K562 (cell line): ENCODE measurements around the gene GLRX2. TPM values are rescaled to one million over a fixed set of nuclear protein-coding genes. Genes with fewer than 3 reads are reported as not detected.

ENCODE experiments used
- CBFB ChIP-seq: sonication (generic); formaldehyde crosslinking; IDR thresholded peaks from 2 replicates; pipeline ENCODE4 v1.4.0; 2020; ENCODE audit warnings: mild to moderate bottlenecking, missing genetic modification reagents
- GTF2F1 ChIP-seq: IDR thresholded peaks from 2 replicates; pipeline ENCODE4 v1.6.1; 2011; ENCODE audit warnings: low read depth, low read length, improper control_type of control experiment
- L3MBTL2 ChIP-seq: fragments of 450-650 bp; IDR thresholded peaks from 2 replicates; pipeline ENCODE4 v1.6.1; 2016; ENCODE audit warnings: mild to moderate bottlenecking, moderate library complexity
- LCOR ChIP-seq: sonication (generic); formaldehyde crosslinking; IDR thresholded peaks from 2 replicates; pipeline ENCODE4 v1.8.0; 2022; ENCODE audit warnings: mild to moderate bottlenecking, missing genetic modification reagents
- MAFG ChIP-seq: fragments of 450-650 bp; conservative IDR thresholded peaks from 2 replicates; pipeline ENCODE4 v1.6.1; 2016; ENCODE audit warnings: missing genetic modification characterization, missing compliant biosample characterization
- SETDB1 ChIP-seq: IDR thresholded peaks from one replicate; pipeline ENCODE4 v1.6.1; 2012; ENCODE audit warnings: low read length, control low read depth, inconsistent platforms
- SMARCA4 ChIP-seq: fragments of 450-650 bp; IDR thresholded peaks from 2 replicates; pipeline ENCODE4 v1.6.1; 2016
- TRIM24 ChIP-seq, 2 experiments: fragments of 450-650 bp; IDR thresholded peaks; 2 replicates each; pipeline ENCODE4 v1.6.1; 2016
- YY1 ChIP-seq, 3 experiments: IDR thresholded peaks; 2 replicates each; pipeline ENCODE4 v1.6.1; 2011; ENCODE audit warnings: low read length in 2 of 3, mild to moderate bottlenecking in 2 of 3, moderate library complexity in 2 of 3, borderline replicate concordance in 1 of 3, control low read depth in 1 of 3, low read depth in 1 of 3; ENCODE audit not compliant: insufficient read depth in 3 of 3, insufficient replicate concordance in 2 of 3, control insufficient read depth in 1 of 3, insufficient read length in 1 of 3; ENCODE audit errors: extremely low read depth in 1 of 3
- ZNF212 ChIP-seq: fragments of 450-650 bp; formaldehyde crosslinking; IDR thresholded peaks from 2 replicates; pipeline ENCODE4 v1.4.0; 2020; ENCODE audit warnings: mild to moderate bottlenecking
- polyA plus RNA-seq, 8 experiments: library from polyadenylated mRNA; depleted of rRNA in 4 of 8; stranded (reverse) in 5 of 8; unstranded in 3 of 8; fragments of >200 nt; fragmentation: Nextera tagmentation in 2 of 8; fragmentation: Illumina TruSeq in 1 of 8; extraction: Ambion mirVana in 2 of 8; extraction: Trizol in 1 of 8; gene quantifications; 2 replicates each; pipeline versions ENCODE4 v1.2.1 to v1.2.3, GENCODE V29; 2011 to 2014; ENCODE audit warnings: inconsistent platforms in 1 of 8, missing spikeins in 1 of 8
- total RNA-seq, 7 experiments: library from RNA; depleted of rRNA in 6 of 7; stranded (reverse); fragments of >200 nt in 6 of 7; fragmentation: Illumina TruSeq in 2 of 7; extraction: Trizol in 2 of 7; gene quantifications; 2 replicates each; pipeline versions ENCODE4 v1.2.1 to v1.2.3, GENCODE V29; 2011 to 2021; ENCODE audit warnings: low replicate concordance in 1 of 7
- TF ChIP-seq, protein P1 (sequence below): fragments of 200-800 bp; sonication (Bioruptor generic); IDR thresholded peaks from 2 replicates; pipeline ENCODE4 v1.6.1; 2017; ENCODE audit warnings: missing genetic modification characterization, missing compliant biosample characterization
- TF ChIP-seq, protein P2 (sequence below), 2 experiments: fragments of 450-650 bp; conservative IDR thresholded peaks; 2 replicates each; pipeline ENCODE4 v1.6.1; 2017; ENCODE audit warnings: mild to moderate bottlenecking in 2 of 2, moderate library complexity in 2 of 2
- TF ChIP-seq, protein P3 (sequence below): sonication (generic); formaldehyde crosslinking; IDR thresholded peaks from 2 replicates; pipeline ENCODE4 v1.8.1; 2023; ENCODE audit warnings: mild to moderate bottlenecking, missing genetic modification reagents
- TF ChIP-seq, protein P4 (sequence below): fragments of 450-650 bp; IDR thresholded peaks from 2 replicates; pipeline ENCODE4 v1.7.1; 2018; ENCODE audit warnings: mild to moderate bottlenecking, low read depth; ENCODE audit not compliant: partially characterized antibody
- TF ChIP-seq, protein P5 (sequence below), 3 experiments: IDR thresholded peaks in 2 of 3; conservative IDR thresholded peaks in 1 of 3; 2 replicates each; pipeline ENCODE4 v1.5.1; 2011 to 2012; ENCODE audit warnings: low read length in 3 of 3, mild to moderate bottlenecking in 3 of 3, control low read depth in 2 of 3, improper control_type of control experiment in 1 of 3, inconsistent platforms in 1 of 3, low read depth in 1 of 3, mixed read lengths in 1 of 3, moderate library complexity in 1 of 3; ENCODE audit not compliant: insufficient read depth in 2 of 3

GLRX2 gene
- total and polyA plus RNA-seq, 9 of the 15 experiments (the other 6 are each of a cell fraction or from before 2014, with no cell fraction given), result 13.3 to 82.6 (median 55.1) TPM

DNA sequence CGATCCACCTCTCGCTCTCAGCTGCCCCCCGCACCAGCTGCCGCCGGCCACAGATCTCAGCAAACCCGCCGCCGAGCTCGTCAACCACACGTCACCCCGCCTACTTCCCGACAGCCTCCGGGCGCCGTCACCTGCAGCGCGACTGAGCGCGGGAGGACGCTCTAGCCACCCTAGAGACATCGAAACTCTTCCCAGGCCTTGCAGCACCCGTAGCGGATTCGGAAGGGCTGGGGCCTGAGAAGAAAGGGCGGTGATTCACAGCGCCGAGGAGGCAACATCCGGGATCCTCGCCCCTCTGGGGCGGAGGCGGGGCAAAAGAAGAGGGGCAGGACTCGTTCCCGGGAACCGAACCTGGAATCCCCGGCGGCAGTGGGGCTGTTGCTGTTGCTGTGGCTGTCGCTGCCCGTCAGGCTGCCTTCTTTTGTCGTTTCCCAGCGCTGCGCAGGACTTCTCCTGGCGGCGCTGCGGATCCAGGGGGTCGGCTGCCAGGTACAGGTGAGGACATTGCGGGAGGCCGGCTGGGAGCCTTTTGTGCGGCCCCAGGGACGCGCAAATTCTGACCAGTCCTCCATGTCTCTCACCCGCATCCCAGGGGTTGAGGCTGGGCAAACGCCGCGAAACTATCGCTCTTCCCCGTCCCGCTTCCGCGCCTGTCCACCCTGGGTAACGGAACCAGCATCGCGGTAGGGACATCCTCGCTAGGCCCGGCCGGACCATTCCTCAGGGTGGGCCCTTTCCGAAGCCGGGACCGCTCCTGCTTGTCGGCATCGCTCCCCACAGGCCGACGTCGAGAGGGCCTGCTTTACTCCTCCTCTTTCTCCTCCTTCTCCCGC, 45.7 kb downstream of the GLRX2 start, which contains the start of the genes RO60 and UCHL5 (continued):
- TF ChIP-seq CBFB (CRISPR knock-in tag) (peak; percentile 43; the same call in 1 of the 2 replicates), MAFG (tag) (no peak), GTF2F1 (peak; percentile 56; the same call in 1 of the 2 replicates), LCOR (CRISPR knock-in tag) (peak; percentile 94), SMARCA4 (peak; percentile 15; the same call in 1 of the 2 replicates), ZNF212 (peak; percentile 64; the same call in 1 of the 2 replicates), L3MBTL2 (peak; percentile 91), SETDB1 (peak; percentile 60), YY1 (IDR thresholded peaks at IDR 0.05; ENCODE audit: borderline replicate concordance in 1 of 3, control insufficient read depth in 1 of 3, extremely low read depth in 1 of 3, insufficient read depth in 3 of 3, insufficient read length in 1 of 3, insufficient replicate concordance in 2 of 3, low read depth in 1 of 3, low read length in 2 of 3) (peak in 2 of 3 experiments; percentile 82 to 88), TRIM24 (IDR thresholded peaks at IDR 0.05) (peak in 1 of 2 experiments; percentile 65; a peak in 2 of 4 replicates)
- TF ChIP-seq, protein P1, sequence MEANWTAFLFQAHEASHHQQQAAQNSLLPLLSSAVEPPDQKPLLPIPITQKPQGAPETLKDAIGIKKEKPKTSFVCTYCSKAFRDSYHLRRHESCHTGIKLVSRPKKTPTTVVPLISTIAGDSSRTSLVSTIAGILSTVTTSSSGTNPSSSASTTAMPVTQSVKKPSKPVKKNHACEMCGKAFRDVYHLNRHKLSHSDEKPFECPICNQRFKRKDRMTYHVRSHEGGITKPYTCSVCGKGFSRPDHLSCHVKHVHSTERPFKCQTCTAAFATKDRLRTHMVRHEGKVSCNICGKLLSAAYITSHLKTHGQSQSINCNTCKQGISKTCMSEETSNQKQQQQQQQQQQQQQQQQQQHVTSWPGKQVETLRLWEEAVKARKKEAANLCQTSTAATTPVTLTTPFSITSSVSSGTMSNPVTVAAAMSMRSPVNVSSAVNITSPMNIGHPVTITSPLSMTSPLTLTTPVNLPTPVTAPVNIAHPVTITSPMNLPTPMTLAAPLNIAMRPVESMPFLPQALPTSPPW (CRISPR knock-in tag), result peak; percentile 72
- TF ChIP-seq, protein P2, sequence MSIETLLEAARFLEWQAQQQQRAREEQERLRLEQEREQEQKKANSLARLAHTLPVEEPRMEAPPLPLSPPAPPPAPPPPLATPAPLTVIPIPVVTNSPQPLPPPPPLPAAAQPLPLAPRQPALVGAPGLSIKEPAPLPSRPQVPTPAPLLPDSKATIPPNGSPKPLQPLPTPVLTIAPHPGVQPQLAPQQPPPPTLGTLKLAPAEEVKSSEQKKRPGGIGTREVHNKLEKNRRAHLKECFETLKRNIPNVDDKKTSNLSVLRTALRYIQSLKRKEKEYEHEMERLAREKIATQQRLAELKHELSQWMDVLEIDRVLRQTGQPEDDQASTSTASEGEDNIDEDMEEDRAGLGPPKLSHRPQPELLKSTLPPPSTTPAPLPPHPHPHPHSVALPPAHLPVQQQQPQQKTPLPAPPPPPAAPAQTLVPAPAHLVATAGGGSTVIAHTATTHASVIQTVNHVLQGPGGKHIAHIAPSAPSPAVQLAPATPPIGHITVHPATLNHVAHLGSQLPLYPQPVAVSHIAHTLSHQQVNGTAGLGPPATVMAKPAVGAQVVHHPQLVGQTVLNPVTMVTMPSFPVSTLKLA (conservative IDR thresholded peaks at IDR 0.05), result peak; percentile 87 to 92
- TF ChIP-seq, protein P3, sequence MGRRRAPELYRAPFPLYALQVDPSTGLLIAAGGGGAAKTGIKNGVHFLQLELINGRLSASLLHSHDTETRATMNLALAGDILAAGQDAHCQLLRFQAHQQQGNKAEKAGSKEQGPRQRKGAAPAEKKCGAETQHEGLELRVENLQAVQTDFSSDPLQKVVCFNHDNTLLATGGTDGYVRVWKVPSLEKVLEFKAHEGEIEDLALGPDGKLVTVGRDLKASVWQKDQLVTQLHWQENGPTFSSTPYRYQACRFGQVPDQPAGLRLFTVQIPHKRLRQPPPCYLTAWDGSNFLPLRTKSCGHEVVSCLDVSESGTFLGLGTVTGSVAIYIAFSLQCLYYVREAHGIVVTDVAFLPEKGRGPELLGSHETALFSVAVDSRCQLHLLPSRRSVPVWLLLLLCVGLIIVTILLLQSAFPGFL (CRISPR knock-in tag), result no peak
- TF ChIP-seq, protein P4, sequence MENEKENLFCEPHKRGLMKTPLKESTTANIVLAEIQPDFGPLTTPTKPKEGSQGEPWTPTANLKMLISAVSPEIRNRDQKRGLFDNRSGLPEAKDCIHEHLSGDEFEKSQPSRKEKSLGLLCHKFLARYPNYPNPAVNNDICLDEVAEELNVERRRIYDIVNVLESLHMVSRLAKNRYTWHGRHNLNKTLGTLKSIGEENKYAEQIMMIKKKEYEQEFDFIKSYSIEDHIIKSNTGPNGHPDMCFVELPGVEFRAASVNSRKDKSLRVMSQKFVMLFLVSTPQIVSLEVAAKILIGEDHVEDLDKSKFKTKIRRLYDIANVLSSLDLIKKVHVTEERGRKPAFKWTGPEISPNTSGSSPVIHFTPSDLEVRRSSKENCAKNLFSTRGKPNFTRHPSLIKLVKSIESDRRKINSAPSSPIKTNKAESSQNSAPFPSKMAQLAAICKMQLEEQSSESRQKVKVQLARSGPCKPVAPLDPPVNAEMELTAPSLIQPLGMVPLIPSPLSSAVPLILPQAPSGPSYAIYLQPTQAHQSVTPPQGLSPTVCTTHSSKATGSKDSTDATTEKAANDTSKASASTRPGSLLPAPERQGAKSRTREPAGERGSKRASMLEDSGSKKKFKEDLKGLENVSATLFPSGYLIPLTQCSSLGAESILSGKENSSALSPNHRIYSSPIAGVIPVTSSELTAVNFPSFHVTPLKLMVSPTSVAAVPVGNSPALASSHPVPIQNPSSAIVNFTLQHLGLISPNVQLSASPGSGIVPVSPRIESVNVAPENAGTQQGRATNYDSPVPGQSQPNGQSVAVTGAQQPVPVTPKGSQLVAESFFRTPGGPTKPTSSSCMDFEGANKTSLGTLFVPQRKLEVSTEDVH, result peak; percentile 98
- TF ChIP-seq, protein P5, sequence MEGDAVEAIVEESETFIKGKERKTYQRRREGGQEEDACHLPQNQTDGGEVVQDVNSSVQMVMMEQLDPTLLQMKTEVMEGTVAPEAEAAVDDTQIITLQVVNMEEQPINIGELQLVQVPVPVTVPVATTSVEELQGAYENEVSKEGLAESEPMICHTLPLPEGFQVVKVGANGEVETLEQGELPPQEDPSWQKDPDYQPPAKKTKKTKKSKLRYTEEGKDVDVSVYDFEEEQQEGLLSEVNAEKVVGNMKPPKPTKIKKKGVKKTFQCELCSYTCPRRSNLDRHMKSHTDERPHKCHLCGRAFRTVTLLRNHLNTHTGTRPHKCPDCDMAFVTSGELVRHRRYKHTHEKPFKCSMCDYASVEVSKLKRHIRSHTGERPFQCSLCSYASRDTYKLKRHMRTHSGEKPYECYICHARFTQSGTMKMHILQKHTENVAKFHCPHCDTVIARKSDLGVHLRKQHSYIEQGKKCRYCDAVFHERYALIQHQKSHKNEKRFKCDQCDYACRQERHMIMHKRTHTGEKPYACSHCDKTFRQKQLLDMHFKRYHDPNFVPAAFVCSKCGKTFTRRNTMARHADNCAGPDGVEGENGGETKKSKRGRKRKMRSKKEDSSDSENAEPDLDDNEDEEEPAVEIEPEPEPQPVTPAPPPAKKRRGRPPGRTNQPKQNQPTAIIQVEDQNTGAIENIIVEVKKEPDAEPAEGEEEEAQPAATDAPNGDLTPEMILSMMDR (IDR thresholded peaks at IDR 0.05 in 2 of 3, conservative IDR thresholded peaks at IDR 0.05 in 1 of 3; ENCODE audit: insufficient read depth in 2 of 3, low read depth in 1 of 3, low read length in 3 of 3), result peak in 2 of 3 experiments; percentile 26 to 36; a peak in 2 of 6 replicates
